Liver (tissue), 9 donors: ENCODE data around the gene CLDN6. TPM values are rescaled to one million over a fixed set of nuclear protein-coding genes. Genes with fewer than 3 reads are reported as not detected.
A peak's percentile ranks its signal among the peaks of the same experiment; 100 is the strongest.

Experiments
- DNase-seq: peaks from one replicate; pipeline ENCODE4 v3.0.0-alpha.2; 2017; ENCODE audit warnings: low spot score
- H3K27ac ChIP-seq, 2 donors: one replicate each; pipeline ENCODE4 v1.7.0; 2013; ENCODE audit warnings: inconsistent platforms in 2 of 2, low read length in 2 of 2, control low read depth in 1 of 2, low read depth in 1 of 2, mild to moderate bottlenecking in 1 of 2
- H3K27me3 ChIP-seq, 4 donors: one replicate each; pipeline versions ENCODE4 v1.6.1 to v1.7.0; 2013; ENCODE audit warnings: low read length in 3 of 4, inconsistent platforms in 1 of 4, mild to moderate bottlenecking in 1 of 4, moderate library complexity in 1 of 4; ENCODE audit not compliant: control insufficient read depth in 4 of 4, insufficient read depth in 4 of 4
- H3K36me3 ChIP-seq, 4 donors: one replicate each; pipeline versions ENCODE4 v1.6.1 to v1.7.0; 2013; ENCODE audit warnings: low read length in 3 of 4, mild to moderate bottlenecking in 3 of 4, low read depth in 1 of 4, moderate library complexity in 1 of 4; ENCODE audit not compliant: control insufficient read depth in 4 of 4, insufficient read depth in 3 of 4
- H3K4me1 ChIP-seq, 4 donors: one replicate each; pipeline versions ENCODE4 v1.6.1 to v1.7.0; 2013; ENCODE audit warnings: low read length in 3 of 4, mild to moderate bottlenecking in 3 of 4, moderate library complexity in 1 of 4; ENCODE audit not compliant: control insufficient read depth in 4 of 4, insufficient read depth in 4 of 4
- H3K4me3 ChIP-seq, 3 donors: one replicate each; pipeline versions ENCODE4 v1.6.1 to v1.7.0; 2013; ENCODE audit warnings: low read length in 3 of 3, control low read depth in 1 of 3, low read depth in 1 of 3, mild to moderate bottlenecking in 1 of 3
- H3K9ac ChIP-seq, 2 donors: one replicate each; pipeline ENCODE4 v1.7.0; 2013; ENCODE audit warnings: low read length in 2 of 2, mild to moderate bottlenecking in 2 of 2, moderate library complexity in 2 of 2, control low read depth in 1 of 2, low read depth in 1 of 2
- H3K9me3 ChIP-seq, 4 donors: one replicate each; pipeline versions ENCODE4 v1.6.1 to v1.7.0; 2013; ENCODE audit warnings: low read length in 3 of 4; ENCODE audit not compliant: control insufficient read depth in 4 of 4
- EGR1 ChIP-seq, 2 donors: IDR thresholded peaks; 2 replicates each; pipeline ENCODE4 v1.6.1; 2016 to 2018; ENCODE audit warnings: antibody characterized with exemption in 2 of 2, low read depth in 2 of 2
- FOXA2 ChIP-seq: IDR thresholded peaks from 2 replicates; pipeline ENCODE4 v1.6.1; 2016; ENCODE audit warnings: antibody characterized with exemption
- GABPA ChIP-seq, 2 donors: IDR thresholded peaks in 1 of 2; conservative IDR thresholded peaks in 1 of 2; 2 replicates each; pipeline ENCODE4 v1.6.1; 2016; ENCODE audit warnings: antibody characterized with exemption in 2 of 2, mild to moderate bottlenecking in 1 of 2, moderate library complexity in 1 of 2
- HNF4G ChIP-seq: IDR thresholded peaks from 2 replicates; pipeline ENCODE4 v1.6.1; 2016; ENCODE audit warnings: antibody characterized with exemption
- JUND ChIP-seq, 2 donors: IDR thresholded peaks; 2 replicates each; pipeline ENCODE4 v1.6.1; 2016; ENCODE audit warnings: antibody characterized with exemption in 2 of 2
- NR2F2 ChIP-seq: IDR thresholded peaks from 2 replicates; pipeline ENCODE4 v1.6.1; 2016; ENCODE audit warnings: antibody characterized with exemption
- RAD21 ChIP-seq, 2 donors: IDR thresholded peaks; 2 replicates each; pipeline ENCODE4 v1.6.1; 2016; ENCODE audit warnings: antibody characterized with exemption in 2 of 2, mild to moderate bottlenecking in 2 of 2
- RXRA ChIP-seq, 2 donors: IDR thresholded peaks; 2 replicates each; pipeline ENCODE4 v1.6.1; 2017 to 2018; ENCODE audit warnings: antibody characterized with exemption in 2 of 2, mild to moderate bottlenecking in 1 of 2
- SP1 ChIP-seq: IDR thresholded peaks from 2 replicates; pipeline ENCODE4 v1.6.1; 2018; ENCODE audit warnings: antibody characterized with exemption, mild to moderate bottlenecking
- TAF1 ChIP-seq: conservative IDR thresholded peaks from 2 replicates; pipeline ENCODE4 v1.6.1; 2016; ENCODE audit warnings: antibody characterized with exemption, mild to moderate bottlenecking
- YY1 ChIP-seq: IDR thresholded peaks from 2 replicates; pipeline ENCODE4 v1.6.1; 2016; ENCODE audit warnings: antibody characterized with exemption, mild to moderate bottlenecking
- WGBS: extraction: QIAGEN DNeasy Blood & Tissue Kit; methylation state at CpG from one replicate; pipeline ENCODE4 v1.1.7; 2013; 5-methylcytosine and 5-hydroxymethylcytosine counted together
- polyA plus RNA-seq, 2 donors: library from polyadenylated mRNA; stranded (reverse) in 1 of 2; unstranded in 1 of 2; fragments of 200-250 nt in 1 of 2; fragments of >200 nt in 1 of 2; fragmentation: Nextera tagmentation in 1 of 2; extraction: Ambion mirVana in 1 of 2; gene quantifications; one replicate each; pipeline versions ENCODE4 v1.2.1 to v1.2.3, GENCODE V29; 2013 to 2015
- total RNA-seq, 2 donors: library from RNA; depleted of rRNA; stranded (reverse); fragments of >200 nt; gene quantifications; one replicate each; pipeline ENCODE4 v1.2.3, GENCODE V29; 2014
- TF ChIP-seq, protein P1 (sequence below): IDR thresholded peaks from 2 replicates; pipeline ENCODE4 v1.6.1; 2016; ENCODE audit warnings: antibody characterized with exemption
- TF ChIP-seq, protein P2 (sequence below): IDR thresholded peaks from 2 replicates; pipeline ENCODE4 v1.6.1; 2016; ENCODE audit warnings: antibody characterized with exemption
- TF ChIP-seq, protein P3 (sequence below): fragments of 150-350 bp; IDR thresholded peaks from 2 replicates; pipeline ENCODE4 v1.5.1; 2017; ENCODE audit warnings: improper control_type of control experiment, low read depth, low read length; ENCODE audit not compliant: missing input control
- donor health status: healthy.
- donor health status: healthy.
- donor health status: healthy.
- donor health status: healthy.
- donor health status: healthy.

CLDN6 gene
- total and polyA plus RNA-seq, 4 donors, result 0.75 TPM; not detected in 3

DNA sequence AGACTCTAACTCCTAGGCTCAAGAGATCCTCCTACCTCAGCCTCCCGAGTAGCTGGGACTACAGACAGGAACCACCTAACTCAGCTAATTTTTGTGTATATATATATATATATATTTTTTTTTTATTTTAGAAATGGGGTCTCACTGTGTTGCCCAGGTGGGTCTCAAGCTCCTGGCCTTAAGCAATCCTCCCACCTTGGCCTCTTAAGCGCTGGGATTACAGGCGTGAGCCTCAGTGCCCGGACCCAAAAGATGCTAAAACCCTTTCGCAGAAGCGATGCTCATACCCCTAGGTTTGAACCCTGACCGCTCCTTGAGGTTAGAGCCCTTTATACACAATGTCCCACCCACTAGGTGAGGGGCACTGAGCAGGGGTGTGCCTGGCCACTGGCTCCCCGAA lies 7.5 kb downstream of the CLDN6 start (continued):
- TF ChIP-seq, protein P1, sequence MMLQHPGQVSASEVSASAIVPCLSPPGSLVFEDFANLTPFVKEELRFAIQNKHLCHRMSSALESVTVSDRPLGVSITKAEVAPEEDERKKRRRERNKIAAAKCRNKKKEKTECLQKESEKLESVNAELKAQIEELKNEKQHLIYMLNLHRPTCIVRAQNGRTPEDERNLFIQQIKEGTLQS, result no peak
- TF ChIP-seq FOXA2, result no peak
- TF ChIP-seq TAF1, result no peak
- TF ChIP-seq JUND (IDR thresholded peaks at IDR 0.05), result no peak
- TF ChIP-seq YY1, result no peak
- TF ChIP-seq, protein P2, sequence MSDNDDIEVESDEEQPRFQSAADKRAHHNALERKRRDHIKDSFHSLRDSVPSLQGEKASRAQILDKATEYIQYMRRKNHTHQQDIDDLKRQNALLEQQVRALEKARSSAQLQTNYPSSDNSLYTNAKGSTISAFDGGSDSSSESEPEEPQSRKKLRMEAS, result no peak
- TF ChIP-seq NR2F2, result no peak
- no peak for TF ChIP-seq HNF4G
- no peak for TF ChIP-seq GABPA (IDR thresholded peaks at IDR 0.05 in 1 of 2, conservative IDR thresholded peaks at IDR 0.05 in 1 of 2)
- no peak for TF ChIP-seq EGR1 (IDR thresholded peaks at IDR 0.05; ENCODE audit: low read depth in 2 of 2)
- TF ChIP-seq SP1, result no peak
- TF ChIP-seq RAD21 (IDR thresholded peaks at IDR 0.05), result no peak

DNA sequence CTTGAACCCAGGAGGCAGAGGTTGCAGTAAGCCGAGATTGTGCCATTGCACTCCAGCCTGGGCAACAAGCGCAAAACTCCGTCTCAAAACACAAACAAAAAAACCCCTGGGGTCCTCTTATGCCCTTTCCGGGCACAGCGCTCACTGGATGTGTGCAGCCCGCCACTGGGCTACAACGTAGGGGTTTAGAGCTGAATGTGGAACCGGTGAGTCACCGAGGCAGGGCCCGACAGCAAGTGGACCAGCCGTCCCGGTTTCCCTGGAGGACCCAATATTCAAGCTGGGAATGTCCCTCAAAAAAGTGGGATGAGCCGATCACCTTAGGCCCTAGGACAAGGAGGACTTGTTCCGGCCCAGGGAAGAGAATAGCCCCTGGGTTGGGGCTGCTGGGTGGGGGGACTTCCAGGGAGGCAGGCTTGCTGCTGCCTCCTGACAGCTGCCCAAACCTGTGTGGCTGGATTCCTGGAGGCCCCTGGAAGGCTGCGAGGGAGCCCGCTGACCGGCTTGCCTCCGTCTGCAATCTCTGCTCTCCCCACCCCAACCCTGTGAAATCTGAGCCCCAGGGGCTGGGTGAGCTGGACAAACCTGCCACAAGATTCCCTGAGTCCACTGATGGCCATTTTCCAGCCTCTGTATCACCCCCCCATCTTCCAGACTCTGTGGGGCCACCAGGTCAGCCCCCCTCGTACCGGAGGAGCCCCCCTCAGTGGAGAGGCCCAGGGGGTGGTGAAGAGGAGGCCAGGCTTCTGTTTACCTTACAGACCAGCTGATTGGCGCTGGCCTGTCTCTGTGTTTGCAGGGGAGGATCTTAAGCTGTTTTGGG lies 8.2 kb downstream of the CLDN6 start:
- H3K36me3 ChIP-seq, result no peaks in the 10 kb centered on the region
- no peak overlapping the region for H3K27ac ChIP-seq
- H3K27me3 ChIP-seq, result no peaks in the 10 kb centered on the region
- TF ChIP-seq, protein P2, result no peak
- TF ChIP-seq SP1, result peak; percentile 33
- 72% methylated on average over 21 of the region's 21 CpGs for WGBS
- no peak overlapping the region for H3K4me3 ChIP-seq
- H3K4me1 ChIP-seq, result peaks cover 22 to 53% (median 34%) of the 10 kb centered on the region in 4 donors
- no peak overlapping the region for H3K9ac ChIP-seq
- DNase-seq, result no peak
- H3K9me3 ChIP-seq, result no peaks in the 10 kb centered on the region

DNA sequence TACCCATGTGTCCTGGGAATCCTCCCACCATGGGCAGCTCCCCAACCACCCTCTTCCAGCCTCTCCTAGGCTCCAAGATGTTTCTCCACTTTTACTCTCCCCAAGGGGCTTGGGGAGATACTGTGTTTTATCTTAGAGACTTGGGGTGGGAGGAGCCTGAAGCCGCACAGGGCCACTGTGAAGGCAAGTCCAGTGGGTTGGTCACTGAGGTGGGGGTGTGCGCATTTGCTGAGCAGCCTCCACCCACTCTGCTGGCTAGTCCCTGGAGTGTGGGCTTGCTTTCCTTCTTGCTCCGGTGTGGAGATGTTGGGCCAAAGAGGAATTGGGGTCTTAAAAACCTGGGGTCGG lies 9.3 kb downstream of the CLDN6 start:
- WGBS, result 85% methylated on average over 4 of the region's 4 CpGs
- no peak for TF ChIP-seq TAF1
- no peak for TF ChIP-seq GABPA (IDR thresholded peaks at IDR 0.05 in 1 of 2, conservative IDR thresholded peaks at IDR 0.05 in 1 of 2)
- TF ChIP-seq HNF4G, result no peak
- TF ChIP-seq SP1, result no peak
- TF ChIP-seq, protein P1, result no peak
- TF ChIP-seq RXRA (IDR thresholded peaks at IDR 0.05), result no peak
- TF ChIP-seq RAD21 (IDR thresholded peaks at IDR 0.05), result no peak
- Histone ChIP-seq H3K27me3 (no peaks in the 10 kb centered on the region), H3K27ac (peak overlapping the region in 1 of 2 donors; percentile 90), H3K9ac (no peak overlapping the region), H3K9me3 (no peaks in the 10 kb centered on the region), H3K4me3 (no peak overlapping the region), H3K4me1 (peaks cover 19 to 49% (median 32%) of the 10 kb centered on the region in 4 donors), H3K36me3 (no peaks in the 10 kb centered on the region)
- no peak for DNase-seq

DNA sequence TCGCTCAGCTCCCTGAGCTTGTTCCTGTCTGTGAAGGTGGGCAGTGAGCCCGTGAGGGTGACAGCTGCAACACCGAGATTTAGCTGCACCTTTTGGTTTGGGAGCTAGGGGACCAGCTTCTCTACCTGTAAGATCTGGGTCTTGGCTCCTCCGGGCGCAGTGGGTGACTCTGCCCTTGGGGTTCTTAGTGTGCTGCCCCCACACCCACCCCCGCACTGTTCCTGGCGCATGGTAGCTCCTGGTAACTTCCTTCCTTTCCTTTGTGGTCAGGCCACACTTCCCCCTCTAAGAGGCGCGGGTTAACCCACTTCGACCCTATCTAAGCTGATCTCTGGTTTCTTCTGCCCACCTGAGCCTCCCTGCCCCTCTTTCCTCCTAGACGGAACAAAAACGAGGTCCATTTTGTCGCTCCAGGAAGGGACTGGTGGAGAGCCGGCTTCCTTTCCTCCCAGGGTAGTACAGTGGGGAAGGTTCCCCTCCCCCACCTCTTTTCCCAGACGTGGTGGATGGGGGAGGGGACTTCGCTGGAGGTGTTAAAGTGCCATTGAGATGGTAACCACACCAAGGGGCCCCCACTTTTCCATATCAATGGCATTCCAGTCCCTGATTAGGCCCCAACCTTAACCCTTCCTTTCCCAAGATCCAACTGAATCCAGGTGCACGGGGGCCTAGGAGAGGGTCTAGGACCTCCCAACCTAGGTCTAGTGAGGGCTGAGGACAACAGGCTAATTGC lies 9.9 kb downstream of the CLDN6 start:
- no peak for DNase-seq
- H3K27ac ChIP-seq, result peak overlapping the region; percentile 78 to 90
- TF ChIP-seq, protein P2, result no peak
- TF ChIP-seq, protein P3, sequence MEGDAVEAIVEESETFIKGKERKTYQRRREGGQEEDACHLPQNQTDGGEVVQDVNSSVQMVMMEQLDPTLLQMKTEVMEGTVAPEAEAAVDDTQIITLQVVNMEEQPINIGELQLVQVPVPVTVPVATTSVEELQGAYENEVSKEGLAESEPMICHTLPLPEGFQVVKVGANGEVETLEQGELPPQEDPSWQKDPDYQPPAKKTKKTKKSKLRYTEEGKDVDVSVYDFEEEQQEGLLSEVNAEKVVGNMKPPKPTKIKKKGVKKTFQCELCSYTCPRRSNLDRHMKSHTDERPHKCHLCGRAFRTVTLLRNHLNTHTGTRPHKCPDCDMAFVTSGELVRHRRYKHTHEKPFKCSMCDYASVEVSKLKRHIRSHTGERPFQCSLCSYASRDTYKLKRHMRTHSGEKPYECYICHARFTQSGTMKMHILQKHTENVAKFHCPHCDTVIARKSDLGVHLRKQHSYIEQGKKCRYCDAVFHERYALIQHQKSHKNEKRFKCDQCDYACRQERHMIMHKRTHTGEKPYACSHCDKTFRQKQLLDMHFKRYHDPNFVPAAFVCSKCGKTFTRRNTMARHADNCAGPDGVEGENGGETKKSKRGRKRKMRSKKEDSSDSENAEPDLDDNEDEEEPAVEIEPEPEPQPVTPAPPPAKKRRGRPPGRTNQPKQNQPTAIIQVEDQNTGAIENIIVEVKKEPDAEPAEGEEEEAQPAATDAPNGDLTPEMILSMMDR, result no peak
- TF ChIP-seq RAD21 (IDR thresholded peaks at IDR 0.05), result no peak
- TF ChIP-seq NR2F2, result no peak
- TF ChIP-seq SP1, result no peak
- no peak for TF ChIP-seq RXRA (IDR thresholded peaks at IDR 0.05)
- no peak overlapping the region for H3K4me3 ChIP-seq
- H3K36me3 ChIP-seq, result no peaks in the 10 kb centered on the region
- H3K9ac ChIP-seq, result no peak overlapping the region
- H3K27me3 ChIP-seq, result no peaks in the 10 kb centered on the region
- WGBS, result 52% methylated on average over 17 of the region's 17 CpGs
- H3K9me3 ChIP-seq, result no peaks in the 10 kb centered on the region
- H3K4me1 ChIP-seq, result peaks cover 17 to 43% (median 30%) of the 10 kb centered on the region in 4 donors
